Activated naive CD8-positive, alpha-beta T cell treated with anti-CD3 and anti-CD28 coated beads, Interleukin-2, amount 50 U/mL, for 16 hours (primary cell): Measurements from ENCODE around the gene SSU72.
"Not testable (repeated sequence)": the region's sequence is repeated elsewhere in the genome, so short reads cannot be mapped to it uniquely, and the experiment has no call there.

Experiments used
- DNase-seq: peaks from one replicate; pipeline ENCODE4 v3.0.0-alpha.2; 2020; ENCODE audit warnings: low read depth, low spot score

Gene SSU72

DNA sequence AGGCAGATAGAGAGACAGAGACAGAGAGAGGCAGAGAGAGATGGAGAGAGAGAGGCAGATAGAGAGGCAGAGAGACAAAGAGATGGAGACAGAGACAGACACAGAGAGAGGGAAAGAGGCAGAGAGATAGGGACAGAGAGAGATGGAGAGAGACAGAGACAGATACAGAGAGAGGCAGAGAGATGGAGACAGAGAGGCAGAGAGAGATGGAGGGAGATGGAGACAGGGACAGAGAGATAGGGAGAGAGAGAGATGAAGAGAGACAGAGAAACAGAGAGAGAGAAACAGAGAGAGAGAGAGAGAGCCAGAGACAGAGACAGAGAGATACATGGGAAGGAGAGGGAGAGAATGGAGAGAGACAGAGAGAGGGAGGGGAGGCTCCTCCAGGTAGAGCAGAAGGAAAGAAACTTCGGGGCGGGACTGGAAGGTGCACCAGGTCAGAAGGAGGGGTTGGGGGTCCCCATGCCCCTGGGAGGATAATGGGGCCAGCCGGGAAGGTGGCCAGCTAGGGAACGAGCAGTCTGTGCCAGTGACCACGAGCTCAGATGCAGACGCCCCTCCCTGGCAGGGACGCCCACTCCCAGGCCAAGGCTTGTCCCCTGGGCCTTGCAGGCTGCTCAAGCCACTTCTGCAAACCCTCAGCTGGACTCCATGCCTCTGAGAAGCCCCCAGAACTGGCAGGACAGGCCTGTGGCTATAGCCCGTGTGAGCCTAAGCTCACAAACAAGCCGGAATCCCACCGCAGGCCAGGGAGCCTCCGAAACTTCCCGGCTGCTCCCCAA lies 22.0 kb upstream of the SSU72 start:
- DNase-seq: no peak

DNA sequence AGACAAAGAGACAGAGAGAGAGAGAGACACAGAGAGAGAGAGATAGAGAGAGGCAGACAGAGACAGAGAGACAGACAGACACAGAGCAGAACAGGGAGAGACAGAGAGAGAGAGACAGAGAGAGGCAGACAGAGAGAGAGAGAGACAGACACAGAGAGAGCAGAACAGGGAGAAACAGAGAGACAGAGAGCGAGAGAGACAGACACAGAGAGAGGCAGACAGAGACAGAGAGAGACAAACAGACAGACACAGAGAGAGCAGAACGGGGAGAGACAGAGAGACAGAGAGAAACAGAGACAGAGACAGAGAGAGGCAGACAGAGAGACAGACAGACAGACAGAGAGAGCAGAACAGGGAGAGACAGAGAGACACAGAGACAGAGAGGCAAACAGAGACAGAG lies 20.7 kb upstream of the SSU72 start:
- DNase-seq: not testable (repeated sequence)

DNA sequence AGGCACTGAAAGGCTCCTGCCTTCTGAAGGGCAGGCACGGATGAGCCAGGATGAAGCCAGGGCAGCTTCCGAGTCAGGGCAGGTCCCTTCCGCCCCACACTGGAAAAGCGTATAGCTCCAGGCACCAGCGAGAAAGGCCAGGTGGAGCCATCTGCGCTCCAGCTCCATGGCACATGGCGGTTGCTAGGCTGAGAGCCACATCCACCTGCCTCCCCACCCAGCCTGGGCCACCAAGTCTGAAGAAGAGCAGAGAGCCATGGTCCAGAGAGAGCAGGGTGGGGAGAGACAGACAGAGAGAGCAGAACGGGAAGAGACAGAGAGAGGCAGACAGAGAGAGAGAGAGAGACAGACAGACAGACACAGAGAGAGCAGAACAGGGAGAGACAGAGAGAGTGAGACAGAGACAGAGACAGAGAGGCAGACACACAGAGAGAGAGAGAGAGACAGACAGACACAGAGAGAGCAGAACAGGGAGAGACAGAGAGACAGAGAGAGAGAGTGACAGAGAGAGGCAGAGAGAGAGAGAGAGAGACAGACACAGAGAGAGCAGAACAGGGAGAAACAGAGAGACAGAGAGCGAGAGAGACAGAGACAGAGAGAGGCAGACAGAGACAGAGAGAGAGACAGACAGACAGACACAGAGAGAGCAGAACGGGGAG lies 20.1 kb upstream of the SSU72 start:
- no peak for DNase-seq

GRCh38 chr1:1593834-1594601 lies 19.4 kb upstream of the SSU72 start:
- DNase-seq: no peak

DNA sequence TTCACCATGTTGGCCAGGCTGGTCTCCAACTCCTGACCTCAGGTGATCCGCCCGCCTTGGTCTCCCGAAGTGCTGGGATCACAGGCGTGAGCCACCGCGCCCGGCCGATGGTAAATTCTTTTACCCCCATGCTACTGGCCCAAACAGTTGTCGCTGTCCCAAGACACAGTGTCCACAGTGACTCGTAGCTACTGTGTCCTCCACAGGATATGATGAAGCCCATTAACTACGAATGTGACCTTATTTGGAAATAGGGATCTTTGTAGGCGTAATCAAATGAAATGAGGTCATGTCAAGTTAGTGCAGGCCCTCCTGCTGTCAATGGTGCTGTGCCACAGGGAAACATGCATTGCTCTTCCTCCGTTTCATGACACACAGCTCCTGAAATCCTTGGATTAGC lies 16.8 kb upstream of the SSU72 start:
- DNase-seq: no peak

- no peak for DNase-seq
These were observed 8.8 kb upstream of the SSU72 start for GRCh38 chr1:1583347-1584010.

- no peak for DNase-seq
These were observed 8.1 kb upstream of the SSU72 start for GRCh38 chr1:1582585-1583346.

GRCh38 chr1:1578371-1578940 lies 3.8 kb upstream of the SSU72 start:
- DNase-seq: no peak

DNA sequence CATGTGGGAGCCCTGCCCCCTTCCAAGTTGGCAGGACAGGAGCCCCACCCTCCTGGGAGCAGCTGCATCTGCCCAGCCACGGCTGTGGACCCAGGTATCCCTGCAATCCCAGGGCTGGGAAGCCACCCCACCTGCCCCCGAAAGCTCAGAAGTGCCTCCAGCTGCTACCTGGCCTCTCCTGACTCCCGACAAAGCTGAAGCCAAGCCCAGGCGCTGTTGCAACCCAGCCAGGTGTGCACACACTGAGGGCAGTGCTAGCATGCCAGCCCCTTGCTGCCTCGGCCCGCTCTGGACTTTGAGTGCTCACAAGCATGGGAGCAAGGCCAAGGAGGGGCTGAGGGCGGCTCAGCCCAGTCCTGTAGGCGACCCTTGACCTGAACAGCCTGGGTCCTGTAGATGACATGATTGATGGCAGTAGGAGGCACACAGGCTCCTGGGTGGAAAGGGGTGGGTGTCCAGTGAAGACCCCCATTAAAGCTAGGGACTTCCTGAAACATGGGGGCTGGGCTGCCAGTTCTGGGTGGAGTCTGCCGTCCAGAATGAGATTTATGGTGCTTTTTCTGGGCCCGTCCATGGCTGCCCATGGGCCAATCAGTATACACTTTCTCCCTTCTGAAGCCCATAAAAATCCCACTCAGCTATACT lies 2.8 kb upstream of the SSU72 start:
- DNase-seq: no peak

- DNase-seq: peak; percentile 32
These were observed 581 bp downstream of the SSU72 start for GRCh38 chr1:1573843-1574720.

DNA sequence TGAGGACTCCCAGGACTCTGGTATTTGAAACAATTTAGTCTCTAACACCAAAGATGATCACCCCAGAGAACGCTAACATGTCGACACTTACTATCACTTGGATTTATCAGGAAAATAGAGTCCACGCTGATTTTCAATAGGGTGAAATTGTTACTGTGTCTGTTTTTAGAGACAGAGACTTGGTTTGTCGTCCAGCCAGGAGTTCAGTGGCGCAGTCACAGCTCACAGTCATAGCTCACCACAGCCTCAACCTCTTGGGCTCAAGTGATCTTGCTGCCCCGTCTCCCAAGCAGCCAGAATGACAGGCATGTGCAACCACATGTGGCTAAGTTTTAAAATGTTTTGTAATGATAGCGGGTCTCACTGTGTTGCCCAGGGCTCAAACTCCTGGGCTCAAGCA lies 5.3 kb downstream of the SSU72 start:
- DNase-seq: no peak

DNA sequence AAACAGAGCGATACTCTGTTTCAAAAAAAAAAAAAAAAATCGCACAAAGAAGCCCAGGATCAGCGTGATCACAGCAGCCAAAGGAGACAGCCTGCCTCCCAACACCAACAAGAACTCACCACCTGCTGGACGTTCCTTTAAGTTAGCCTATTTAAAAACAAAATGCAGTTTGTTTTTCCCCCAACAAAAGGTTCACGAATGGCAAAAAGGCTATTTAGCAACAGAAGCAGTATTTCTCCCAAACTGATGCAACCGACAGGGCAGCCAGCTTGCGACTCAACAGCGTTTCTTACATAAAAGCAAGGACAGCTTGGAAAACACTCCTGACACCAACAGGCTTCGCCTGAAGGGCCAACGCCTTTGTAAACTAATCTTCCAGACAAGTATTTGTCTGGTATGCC lies 6.8 kb downstream of the SSU72 start:
- no peak for DNase-seq

DNA sequence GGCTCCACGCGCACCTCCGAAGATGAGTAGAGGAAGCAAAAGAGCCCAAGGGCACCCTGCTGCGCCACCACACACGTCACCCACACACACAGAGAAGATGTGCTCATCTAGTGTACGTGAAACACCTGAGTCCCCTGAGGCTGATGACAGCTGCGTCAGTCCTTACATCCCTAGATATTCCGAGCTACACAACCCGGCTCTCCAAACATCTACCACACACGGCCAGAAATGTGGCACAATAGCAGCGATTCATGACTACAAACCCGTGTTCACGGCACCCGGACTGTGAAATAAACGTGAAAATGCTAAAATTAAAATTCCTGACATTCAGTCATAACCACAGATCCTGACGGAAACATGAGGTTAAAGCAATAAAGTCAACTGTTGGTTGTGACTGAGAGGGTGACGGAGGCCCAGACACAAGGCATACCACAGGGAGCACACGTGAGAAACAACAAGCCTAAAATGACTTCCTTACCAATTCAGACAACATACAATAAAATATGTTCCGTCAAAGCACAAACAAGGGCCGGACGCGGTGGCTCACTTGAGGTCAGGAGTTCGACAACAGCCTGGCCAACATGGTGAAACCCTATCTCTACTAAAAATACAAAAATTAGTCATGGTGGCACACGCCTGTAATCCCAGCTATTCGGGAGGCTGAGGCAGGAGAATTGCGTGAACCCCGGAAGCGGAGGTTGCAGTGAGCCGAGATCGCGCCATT lies 7.3 kb downstream of the SSU72 start:
- no peak for DNase-seq

DNA sequence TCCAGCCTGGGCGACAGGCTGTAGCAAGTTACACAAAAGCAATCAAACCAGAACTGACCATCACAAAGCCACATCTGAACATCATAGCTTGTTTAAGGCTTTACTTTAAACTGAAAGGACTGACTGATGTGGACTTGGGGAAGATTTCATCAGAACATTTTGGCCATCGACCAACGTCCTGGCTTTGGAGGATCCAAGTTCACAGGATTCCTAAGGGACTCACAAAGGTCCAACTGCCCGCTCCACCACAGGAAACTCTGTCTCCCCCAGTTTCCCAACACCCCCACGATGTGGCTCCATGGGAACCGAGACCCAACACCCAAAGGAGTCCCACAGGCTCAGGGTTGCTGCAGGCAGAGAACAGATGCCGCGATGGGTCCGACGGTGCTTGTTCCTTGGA lies 9.3 kb downstream of the SSU72 start:
- DNase-seq: no peak

GRCh38 chr1:1564268-1564667 lies 10.4 kb downstream of the SSU72 start:
- DNase-seq: no peak

DNA sequence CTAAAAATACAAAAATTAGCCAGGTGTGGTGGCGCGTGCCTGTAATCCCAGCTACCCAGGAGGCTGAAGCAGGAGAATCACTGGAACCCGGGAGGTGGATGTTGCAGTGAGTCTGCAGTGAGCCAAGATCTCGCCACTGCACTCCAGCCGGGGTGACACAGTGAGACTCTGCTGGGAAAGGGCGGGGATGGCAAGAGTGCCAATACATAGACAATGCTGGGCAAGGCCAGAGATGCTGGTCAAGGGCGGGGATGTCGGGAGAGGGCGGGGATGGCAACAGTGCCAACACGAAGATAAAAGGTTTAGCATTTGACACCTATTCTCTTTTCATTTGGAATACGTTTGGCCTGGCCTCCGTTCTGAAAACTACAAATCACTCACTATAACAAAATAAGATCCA lies 11.0 kb downstream of the SSU72 start:
- DNase-seq: no peak

GRCh38 chr1:1562556-1563195 lies 12.0 kb downstream of the SSU72 start:
- no peak for DNase-seq

- DNase-seq: no peak
These were observed 12.7 kb downstream of the SSU72 start for GRCh38 chr1:1561801-1562470.
